ENCODE measurements around the gene IRF8.

The IRF8 gene

GRCh38 chr16:85909932-85910853 is 11.2 kb downstream of the IRF8 start:
- DNase-seq, result peak; percentile 11
- Mint-ChIP-seq H3K27me3 (no peaks in the 10 kb centered on the region), H3K9me3 (no peaks in the 10 kb centered on the region), H3K4me1 (ENCODE audit: low read depth) (peaks cover 65% of the 10 kb centered on the region), H3K36me3 (ENCODE audit: low read depth) (peaks cover 97% of the 10 kb centered on the region), H3K4me3 (no peak overlapping the region), H3K27ac (peak overlapping the region; percentile 26)

- no peak overlapping the region for H3K4me3 Mint-ChIP-seq
- H3K9me3 Mint-ChIP-seq, result no peaks in the 10 kb centered on the region
- peak; percentile 23 for DNase-seq
- H3K36me3 Mint-ChIP-seq (ENCODE audit: low read depth), result peaks cover 97% of the 10 kb centered on the region
- H3K27me3 Mint-ChIP-seq, result no peaks in the 10 kb centered on the region
- peaks cover 61% of the 10 kb centered on the region for H3K4me1 Mint-ChIP-seq (ENCODE audit: low read depth)
- H3K27ac Mint-ChIP-seq, result peak overlapping the region; percentile 26
These were observed 11.9 kb downstream of the IRF8 start for GRCh38 chr16:85910854-85911247.

GRCh38 chr16:85911251-85911930 is 12.4 kb downstream of the IRF8 start:
- peaks cover 57% of the 10 kb centered on the region for H3K4me1 Mint-ChIP-seq (ENCODE audit: low read depth)
- H3K27ac Mint-ChIP-seq, result peak overlapping the region; percentile 84

DNA sequence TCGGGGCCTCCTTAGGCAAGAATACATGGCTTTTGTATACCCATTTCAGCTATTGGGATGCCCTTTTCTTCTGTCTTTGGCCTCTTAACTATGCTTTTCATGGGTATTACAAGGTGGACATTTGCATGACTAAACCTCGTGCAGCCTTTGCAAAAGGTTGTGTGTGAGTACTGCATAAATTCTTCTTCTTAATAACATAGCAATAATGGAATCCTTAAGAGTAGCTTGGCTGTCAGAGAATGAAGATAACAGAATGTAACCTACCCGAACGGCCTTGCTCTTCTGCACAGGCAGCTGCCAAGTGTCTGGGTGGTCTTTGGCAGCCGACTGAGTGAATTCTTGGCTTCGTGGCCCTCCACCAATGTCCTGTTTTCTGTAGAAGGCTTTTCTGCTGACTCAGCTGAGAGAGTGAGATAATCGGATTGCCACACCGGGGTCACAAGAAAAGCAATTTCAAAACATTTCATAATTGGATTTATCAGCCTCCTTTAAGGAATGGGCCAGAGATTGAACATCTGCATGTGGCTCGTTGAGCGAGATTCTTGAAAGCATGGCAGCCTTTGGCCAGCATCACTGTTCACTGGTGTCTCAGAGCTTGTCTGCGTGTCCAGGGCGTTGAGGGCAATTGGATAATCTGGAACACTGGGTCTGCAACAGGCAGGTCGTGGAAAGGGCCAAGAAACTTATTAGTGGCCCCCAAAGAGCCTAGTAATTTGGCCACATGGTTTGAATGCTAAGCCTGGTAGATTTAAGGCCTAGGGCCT is 13.4 kb downstream of the IRF8 start:
- DNase-seq, result peak; percentile 13
- no peak overlapping the region for H3K4me3 Mint-ChIP-seq
- H3K27me3 Mint-ChIP-seq, result no peaks in the 10 kb centered on the region
- H3K27ac Mint-ChIP-seq, result peak overlapping the region; percentile 23
- H3K4me1 Mint-ChIP-seq (ENCODE audit: low read depth), result peaks cover 53% of the 10 kb centered on the region
- H3K9me3 Mint-ChIP-seq, result no peaks in the 10 kb centered on the region
- peaks cover 98% of the 10 kb centered on the region for H3K36me3 Mint-ChIP-seq (ENCODE audit: low read depth)

More at GRCh38 chr16:85911251-85911930, 12.4 kb downstream of the IRF8 start:
- H3K4me3 Mint-ChIP-seq, result no peak overlapping the region
- H3K27me3 Mint-ChIP-seq, result no peaks in the 10 kb centered on the region
- peak; percentile 29 for DNase-seq
- H3K9me3 Mint-ChIP-seq, result no peaks in the 10 kb centered on the region
- peaks cover 97% of the 10 kb centered on the region for H3K36me3 Mint-ChIP-seq (ENCODE audit: low read depth)

DNA sequence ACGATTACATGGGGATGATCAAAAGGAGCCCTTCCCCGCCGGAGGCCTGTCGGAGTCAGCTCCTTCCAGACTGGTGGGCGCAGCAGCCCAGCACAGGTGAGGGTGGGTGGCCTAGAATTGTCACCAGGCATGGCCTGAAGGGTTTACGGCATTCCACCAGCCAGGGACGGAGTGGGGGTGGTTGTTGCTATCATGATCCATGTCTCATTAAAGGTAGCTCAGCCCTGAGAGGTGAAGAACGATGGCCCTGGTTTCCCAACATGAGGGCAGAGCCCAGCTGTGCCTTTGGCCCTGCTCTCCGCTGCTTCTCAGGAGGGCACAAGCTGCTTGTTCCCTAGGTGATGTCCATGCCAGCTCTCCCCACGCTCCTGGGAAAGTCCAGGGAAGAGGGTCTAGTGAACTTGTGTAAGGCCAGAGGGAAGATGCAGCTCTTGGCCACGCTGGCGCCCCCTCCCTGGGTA is 14.2 kb downstream of the IRF8 start:
- no peak overlapping the region for H3K4me3 Mint-ChIP-seq
- H3K27ac Mint-ChIP-seq, result peak overlapping the region; percentile 68
- H3K4me1 Mint-ChIP-seq (ENCODE audit: low read depth), result peaks cover 57% of the 10 kb centered on the region
- H3K9me3 Mint-ChIP-seq, result no peaks in the 10 kb centered on the region
- no peaks in the 10 kb centered on the region for H3K27me3 Mint-ChIP-seq
- DNase-seq, result no peak
- H3K36me3 Mint-ChIP-seq (ENCODE audit: low read depth), result peaks cover 100% of the 10 kb centered on the region

DNA sequence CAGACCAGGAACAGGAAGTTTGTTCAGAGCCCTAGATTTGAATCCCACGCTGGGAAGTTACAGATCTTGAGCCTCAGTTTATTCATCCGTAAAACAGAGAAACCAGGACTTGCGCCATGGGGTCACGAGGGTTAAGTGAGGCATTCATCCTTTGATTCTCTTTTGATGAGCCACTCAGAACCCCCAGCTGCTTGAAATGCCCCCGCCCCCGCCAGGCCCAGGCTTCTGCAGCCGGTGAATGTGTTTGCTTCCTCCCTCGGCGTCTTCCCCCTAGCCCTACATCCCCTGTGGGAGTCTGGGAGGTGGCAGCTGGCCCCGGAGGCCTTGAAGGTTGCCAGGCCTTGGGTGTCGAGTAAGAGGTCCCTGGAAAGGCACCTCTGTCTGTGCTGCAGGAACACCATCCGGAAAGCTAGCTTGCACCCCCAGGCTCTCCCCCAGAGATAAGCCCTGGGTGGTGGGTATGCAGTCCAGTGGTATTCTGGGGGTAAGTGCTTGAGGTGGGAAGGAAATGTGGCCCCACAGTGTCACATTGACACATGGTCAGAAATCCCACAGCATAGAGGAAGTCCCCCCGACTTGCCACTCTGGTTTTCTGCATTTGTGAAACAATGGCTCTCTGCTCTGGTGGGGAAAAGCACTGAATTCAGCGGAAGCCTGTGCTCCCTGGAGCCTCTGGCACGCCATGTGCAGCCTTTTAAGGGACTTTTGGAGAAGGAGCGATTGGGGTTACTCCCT is 14.9 kb downstream of the IRF8 start:
- DNase-seq, result no peak
- H3K27me3 Mint-ChIP-seq, result no peaks in the 10 kb centered on the region
- peak overlapping the region; percentile 71 for H3K27ac Mint-ChIP-seq
- H3K4me3 Mint-ChIP-seq, result no peak overlapping the region
- peaks cover 50% of the 10 kb centered on the region for H3K4me1 Mint-ChIP-seq (ENCODE audit: low read depth)
- H3K9me3 Mint-ChIP-seq, result no peaks in the 10 kb centered on the region
- H3K36me3 Mint-ChIP-seq (ENCODE audit: low read depth), result peaks cover 100% of the 10 kb centered on the region

- H3K4me1 Mint-ChIP-seq (ENCODE audit: low read depth), result peaks cover 50% of the 10 kb centered on the region
- H3K9me3 Mint-ChIP-seq, result no peaks in the 10 kb centered on the region
- peak overlapping the region; percentile 71 for H3K27ac Mint-ChIP-seq
- H3K27me3 Mint-ChIP-seq, result no peaks in the 10 kb centered on the region
- H3K4me3 Mint-ChIP-seq, result no peak overlapping the region
- no peak for DNase-seq
- peaks cover 100% of the 10 kb centered on the region for H3K36me3 Mint-ChIP-seq (ENCODE audit: low read depth)
These were observed 15.4 kb downstream of the IRF8 start for GRCh38 chr16:85914423-85914794.

GRCh38 chr16:85915125-85915845 is 16.3 kb downstream of the IRF8 start:
- no peak for DNase-seq
- H3K4me3 Mint-ChIP-seq, result no peak overlapping the region
- H3K36me3 Mint-ChIP-seq (ENCODE audit: low read depth), result peaks cover 100% of the 10 kb centered on the region
- peak overlapping the region; percentile 26 for H3K27ac Mint-ChIP-seq
- H3K4me1 Mint-ChIP-seq (ENCODE audit: low read depth), result peaks cover 43% of the 10 kb centered on the region
- no peaks in the 10 kb centered on the region for H3K27me3 Mint-ChIP-seq
- no peaks in the 10 kb centered on the region for H3K9me3 Mint-ChIP-seq

DNA sequence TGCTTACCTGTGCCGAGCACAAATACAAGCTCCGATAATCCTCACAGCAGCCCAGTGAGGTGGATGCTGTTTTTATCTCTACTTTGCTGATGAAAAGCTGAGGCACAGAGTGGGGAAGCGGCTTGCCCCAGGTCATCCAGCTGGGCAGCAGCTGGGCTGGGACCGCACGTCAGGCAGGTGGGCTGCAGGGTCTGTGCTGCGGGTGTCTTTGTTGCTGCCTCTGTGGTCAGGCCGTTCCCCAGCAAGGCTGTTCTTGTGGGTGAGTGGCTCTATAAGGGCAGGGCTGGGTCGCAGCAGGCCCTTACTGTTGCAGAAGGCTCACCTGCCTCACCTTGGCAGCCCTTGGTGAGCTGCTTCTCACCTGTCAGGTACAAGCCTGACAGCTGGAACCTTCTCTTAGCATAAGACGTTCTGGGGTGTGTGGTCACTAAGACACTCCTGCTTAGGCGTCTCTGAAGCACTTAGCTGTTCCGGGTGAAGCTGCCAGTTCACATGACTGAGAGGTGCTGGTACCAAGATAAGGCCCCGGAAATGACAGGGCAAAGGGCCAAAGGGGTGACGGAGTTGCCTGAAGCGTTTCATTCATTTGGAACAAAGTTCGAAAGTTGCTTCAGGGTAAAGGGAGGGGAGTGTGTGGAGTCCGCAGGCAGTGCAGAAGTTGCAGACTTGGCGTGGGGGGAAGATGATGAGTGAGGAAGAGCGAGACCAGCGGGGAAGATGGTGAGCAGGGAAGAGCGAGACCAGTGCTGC is 17.4 kb downstream of the IRF8 start:
- H3K36me3 Mint-ChIP-seq (ENCODE audit: low read depth), result peaks cover 100% of the 10 kb centered on the region
- H3K4me1 Mint-ChIP-seq (ENCODE audit: low read depth), result peaks cover 40% of the 10 kb centered on the region
- H3K27me3 Mint-ChIP-seq, result no peaks in the 10 kb centered on the region
- no peak overlapping the region for H3K4me3 Mint-ChIP-seq
- H3K9me3 Mint-ChIP-seq, result no peaks in the 10 kb centered on the region
- peak overlapping the region; percentile 71 for H3K27ac Mint-ChIP-seq
- no peak for DNase-seq

DNA sequence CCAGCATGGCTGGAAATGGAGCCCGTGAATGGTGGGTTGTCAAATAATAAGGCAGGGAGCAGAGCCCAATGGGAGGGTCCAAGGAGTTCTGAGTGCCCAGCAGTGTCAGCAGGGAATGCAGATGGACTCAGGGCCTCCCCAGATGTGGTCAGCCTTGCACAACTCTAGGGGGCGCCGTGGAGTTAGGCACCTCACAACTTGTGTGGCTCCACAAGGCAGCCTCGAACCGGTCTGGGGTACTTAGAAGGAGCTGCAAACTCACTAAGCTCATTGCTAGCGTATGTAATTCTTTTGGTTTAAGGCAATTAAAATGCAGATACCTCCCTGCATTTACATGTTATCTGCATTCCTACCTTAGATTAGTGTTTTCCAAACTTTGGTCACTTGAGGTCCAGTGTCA is 18.1 kb downstream of the IRF8 start:
- H3K4me3 Mint-ChIP-seq, result no peak overlapping the region
- H3K9me3 Mint-ChIP-seq, result no peaks in the 10 kb centered on the region
- H3K27ac Mint-ChIP-seq, result peak overlapping the region; percentile 73
- peaks cover 39% of the 10 kb centered on the region for H3K4me1 Mint-ChIP-seq (ENCODE audit: low read depth)
- peaks cover 99% of the 10 kb centered on the region for H3K36me3 Mint-ChIP-seq (ENCODE audit: low read depth)
- no peaks in the 10 kb centered on the region for H3K27me3 Mint-ChIP-seq
- no peak for DNase-seq

- H3K27me3 Mint-ChIP-seq, result no peaks in the 10 kb centered on the region
- H3K27ac Mint-ChIP-seq, result peak overlapping the region; percentile 73
- H3K9me3 Mint-ChIP-seq, result no peaks in the 10 kb centered on the region
- peaks cover 37% of the 10 kb centered on the region for H3K4me1 Mint-ChIP-seq (ENCODE audit: low read depth)
- no peak overlapping the region for H3K4me3 Mint-ChIP-seq
- DNase-seq, result no peak
- H3K36me3 Mint-ChIP-seq (ENCODE audit: low read depth), result peaks cover 99% of the 10 kb centered on the region
These were observed 19.0 kb downstream of the IRF8 start for GRCh38 chr16:85917959-85918358.

- Mint-ChIP-seq H3K27ac (peak overlapping the region; percentile 73), H3K27me3 (no peaks in the 10 kb centered on the region), H3K4me1 (ENCODE audit: low read depth) (peaks cover 38% of the 10 kb centered on the region), H3K36me3 (ENCODE audit: low read depth) (peaks cover 97% of the 10 kb centered on the region), H3K9me3 (no peaks in the 10 kb centered on the region), H3K4me3 (no peak overlapping the region)
- DNase-seq, result no peak
These were observed 19.5 kb downstream of the IRF8 start for GRCh38 chr16:85918436-85918835.

All from activated T-cell treated with anti-CD3 and anti-CD28 coated beads, Interleukin-2, amount 50 U/mL, for 24 hours (primary cell).